GM18499 (cell line): ENCODE measurements around the gene XPR1.

ENCODE experiments used
- ATAC-seq: cut with Tn5 transposase; IDR thresholded peaks from one replicate; pipeline ENCODE4 v1.9.1; 2021; ENCODE audit warnings: moderate number of reproducible peaks; ENCODE audit not compliant: insufficient read depth, unreplicated experiment

Gene XPR1

DNA sequence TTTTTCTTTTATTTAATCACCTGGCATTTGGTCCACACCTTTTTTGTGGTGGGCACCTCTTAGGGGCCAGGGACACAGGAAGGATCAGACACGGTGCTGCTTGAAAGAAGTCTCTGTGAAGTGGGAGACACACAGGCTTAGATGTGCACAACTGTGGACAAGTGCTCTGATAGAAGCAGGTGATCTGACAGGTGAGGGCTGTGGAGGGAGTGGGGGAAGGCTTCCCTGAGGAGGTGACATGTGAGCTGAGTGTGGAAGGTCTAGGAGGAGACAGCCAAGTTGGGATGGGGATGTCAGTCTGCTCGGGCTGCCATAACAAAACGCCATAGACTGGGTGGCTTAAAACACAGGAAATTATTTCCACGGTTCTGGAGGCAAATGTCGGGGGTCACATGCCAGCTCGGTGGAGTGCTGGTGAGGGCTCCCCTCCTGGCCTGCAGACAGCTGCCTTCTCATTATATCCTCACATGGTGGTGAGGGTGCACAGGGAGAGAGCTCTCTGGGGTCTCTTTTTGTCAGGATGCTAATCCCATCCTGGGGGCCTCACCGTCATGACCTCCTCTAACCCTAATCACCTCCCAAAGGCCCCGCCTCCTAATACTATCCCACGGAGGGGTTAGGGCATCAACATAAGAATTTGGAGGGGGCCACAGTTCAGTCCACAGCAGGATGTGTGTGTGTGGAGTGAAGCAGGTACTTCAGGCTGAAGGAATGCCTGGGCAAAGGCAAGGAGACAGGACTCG lies 275.7 kb downstream of the XPR1 start:
- ATAC-seq: no peak

DNA sequence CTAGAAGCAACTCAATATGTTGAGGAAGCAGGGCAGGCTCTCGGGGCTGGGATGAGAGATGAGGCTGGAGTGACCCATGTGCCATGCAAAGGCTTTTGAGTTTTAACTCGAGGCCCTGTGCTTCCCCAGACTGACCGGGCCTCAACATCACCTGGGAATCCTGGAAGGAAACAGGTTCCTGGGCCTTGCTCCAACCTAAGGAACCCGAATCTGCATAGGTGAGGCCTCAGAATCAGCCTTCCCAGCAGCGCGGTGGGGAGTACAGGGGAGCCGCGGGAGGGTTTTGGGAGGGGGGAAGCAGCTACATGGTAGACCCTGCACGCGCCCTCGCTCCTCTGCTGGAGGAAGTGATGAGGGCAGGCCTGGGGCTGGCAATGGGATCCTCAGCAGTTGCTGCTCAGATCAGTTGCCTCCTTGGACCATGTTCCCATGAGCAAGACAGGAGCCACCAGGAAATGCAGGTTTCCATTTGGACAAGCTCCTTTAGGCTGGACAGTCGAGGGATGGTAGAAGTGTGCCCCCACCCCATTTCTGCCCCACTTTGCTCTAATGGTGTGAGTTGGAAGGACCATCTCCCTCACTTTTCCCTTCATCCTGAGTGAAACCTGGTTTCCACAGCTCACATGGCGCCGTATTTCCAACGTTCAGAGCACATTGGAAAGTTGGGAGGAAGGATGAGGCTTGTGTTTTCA lies 276.4 kb downstream of the XPR1 start:
- ATAC-seq: no peak

DNA sequence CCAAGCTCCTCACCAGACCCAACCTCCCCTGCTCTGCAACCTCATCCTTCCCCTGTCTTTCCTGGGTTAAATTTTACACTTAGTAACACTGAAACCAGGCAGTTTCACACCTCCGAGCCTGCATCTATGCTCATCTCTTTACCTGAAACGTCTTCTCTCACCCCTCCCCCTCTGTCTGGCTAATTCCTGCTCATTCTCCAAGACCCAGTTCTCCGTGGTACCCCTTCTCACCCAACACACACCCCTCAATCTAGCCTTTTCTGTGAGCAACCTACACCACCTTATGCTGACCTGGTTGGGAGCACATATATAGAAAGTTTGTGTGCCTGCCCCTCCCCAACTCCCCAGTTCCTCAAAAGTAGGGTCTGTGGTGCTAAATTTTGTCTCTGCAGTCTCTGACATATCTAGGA lies 277.2 kb downstream of the XPR1 start:
- ATAC-seq: peak; percentile 47

DNA sequence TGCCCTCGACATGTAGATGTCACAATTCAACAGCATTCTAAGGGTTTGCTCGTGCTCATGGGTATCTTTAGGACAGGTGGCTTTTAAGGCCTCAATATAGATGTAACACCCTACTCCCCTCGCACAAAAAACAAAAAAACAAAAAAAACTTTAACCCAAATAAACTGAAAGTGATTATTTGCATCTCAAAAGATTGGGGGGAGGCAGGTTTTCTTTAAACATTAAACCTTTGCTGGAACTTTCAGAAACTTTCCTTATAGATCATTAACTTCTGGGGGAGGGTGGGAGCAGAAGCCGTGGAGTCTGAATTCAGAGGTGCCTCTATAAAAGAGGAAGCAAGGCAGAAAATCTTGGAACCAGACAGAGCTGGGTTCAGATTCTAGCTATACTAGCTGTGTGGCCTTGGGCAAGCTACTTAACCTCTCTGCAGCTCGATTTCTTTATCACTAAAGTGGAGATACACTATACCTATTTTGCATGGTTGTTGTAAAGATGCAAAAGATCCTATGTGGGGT lies 277.7 kb downstream of the XPR1 start:
- ATAC-seq: peak; percentile 22

DNA sequence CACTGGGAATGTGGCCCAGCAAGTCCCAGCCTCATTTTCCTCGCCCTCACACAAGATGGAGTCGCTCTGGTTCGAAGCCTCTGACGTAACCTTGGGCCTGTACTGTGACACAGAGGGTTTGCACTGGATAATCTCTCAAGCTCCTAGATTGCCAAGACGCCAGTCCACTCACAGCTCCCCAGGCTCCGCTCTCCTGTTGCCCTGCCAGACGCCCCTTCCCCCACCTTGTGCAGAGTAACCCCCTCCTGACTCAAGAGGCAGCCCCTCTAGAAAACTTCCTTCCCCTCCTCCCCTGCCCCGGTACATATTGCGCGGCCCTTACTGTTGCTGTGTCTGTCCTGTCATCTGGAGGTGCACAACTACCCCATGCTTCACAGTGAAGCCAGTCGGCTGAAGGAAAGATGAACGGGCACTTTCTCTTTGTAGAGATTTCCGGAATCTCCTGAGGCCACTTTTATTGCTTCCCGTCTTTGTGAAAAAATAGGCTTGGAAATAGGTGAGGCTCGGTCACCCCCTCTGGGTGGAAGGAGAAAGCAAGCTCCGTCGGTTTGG lies 279.9 kb downstream of the XPR1 start:
- no peak for ATAC-seq

DNA sequence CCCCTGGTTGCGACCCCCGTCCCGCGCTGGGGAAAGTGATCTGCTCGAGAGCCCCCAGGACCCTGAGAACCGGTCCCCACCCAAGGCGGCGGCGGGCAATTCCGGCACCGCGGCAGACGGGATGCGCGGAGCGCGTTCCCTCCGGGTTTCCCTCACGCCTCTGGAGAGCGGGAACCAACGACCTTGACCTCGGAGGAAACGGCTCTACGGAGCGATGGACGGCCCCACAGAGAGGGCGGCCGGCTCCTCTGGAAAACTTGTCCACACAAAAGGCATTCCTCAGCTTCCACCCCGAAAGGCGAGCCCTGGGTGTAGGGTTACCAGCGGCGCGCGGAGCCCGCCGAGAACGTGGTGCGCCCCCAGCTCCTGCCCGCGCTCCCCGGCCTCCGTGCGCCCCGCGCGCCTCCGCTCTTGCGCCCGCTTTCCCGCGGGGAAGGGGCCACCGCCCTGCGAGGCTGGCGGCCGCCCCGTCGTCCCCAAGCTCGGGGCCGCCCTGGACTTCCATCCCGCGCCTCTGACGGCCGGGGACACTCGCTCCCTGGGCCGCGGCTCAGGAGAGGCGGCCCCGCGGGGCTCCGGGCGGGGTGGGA lies 280.5 kb downstream of the XPR1 start:
- no peak for ATAC-seq

DNA sequence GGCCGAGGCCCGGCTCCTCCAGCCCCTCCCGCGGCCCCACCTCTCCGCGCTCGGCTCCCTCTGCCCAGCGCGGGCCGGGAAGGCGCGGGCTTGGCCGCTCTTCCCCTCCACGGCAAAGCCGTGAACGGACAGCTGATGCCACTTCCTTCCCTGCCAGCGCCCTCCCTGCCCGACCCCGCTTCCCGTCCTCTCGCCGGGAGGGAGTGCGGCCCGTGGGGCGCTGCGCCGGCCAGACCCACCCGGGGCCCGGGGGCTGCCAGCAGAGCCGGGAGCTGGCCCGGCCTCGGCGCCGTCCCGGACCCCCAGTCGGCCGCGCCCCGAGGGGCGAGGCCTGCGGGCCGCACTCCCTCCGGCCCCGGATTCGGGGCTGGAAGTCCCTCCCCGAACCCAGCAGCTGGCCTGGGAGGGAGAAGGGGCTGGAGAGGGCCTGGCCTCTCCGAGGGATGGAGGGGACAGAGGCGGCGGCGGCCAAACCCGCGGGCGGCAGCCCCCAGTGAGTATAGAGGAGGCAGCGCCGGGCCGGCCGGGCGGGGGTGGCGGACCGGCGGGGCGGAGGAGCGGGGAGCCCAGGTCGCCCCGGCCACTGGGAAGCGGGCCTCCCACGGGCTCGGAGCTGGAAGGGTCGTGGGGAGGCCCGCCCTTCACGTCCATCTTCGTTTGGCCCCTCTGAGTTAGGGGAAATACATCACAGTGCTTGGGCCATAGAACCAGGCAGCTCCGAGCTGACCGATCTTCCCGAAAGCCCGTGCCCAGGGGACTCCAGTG lies 281.2 kb downstream of the XPR1 start, which contains the start of gene KIAA1614:
TSS of gene KIAA1614 (plus strand) at position 97 of the 765 bp plus-strand sequence. CDS start at position 444, 347 bp downstream.
- no peak for ATAC-seq

DNA sequence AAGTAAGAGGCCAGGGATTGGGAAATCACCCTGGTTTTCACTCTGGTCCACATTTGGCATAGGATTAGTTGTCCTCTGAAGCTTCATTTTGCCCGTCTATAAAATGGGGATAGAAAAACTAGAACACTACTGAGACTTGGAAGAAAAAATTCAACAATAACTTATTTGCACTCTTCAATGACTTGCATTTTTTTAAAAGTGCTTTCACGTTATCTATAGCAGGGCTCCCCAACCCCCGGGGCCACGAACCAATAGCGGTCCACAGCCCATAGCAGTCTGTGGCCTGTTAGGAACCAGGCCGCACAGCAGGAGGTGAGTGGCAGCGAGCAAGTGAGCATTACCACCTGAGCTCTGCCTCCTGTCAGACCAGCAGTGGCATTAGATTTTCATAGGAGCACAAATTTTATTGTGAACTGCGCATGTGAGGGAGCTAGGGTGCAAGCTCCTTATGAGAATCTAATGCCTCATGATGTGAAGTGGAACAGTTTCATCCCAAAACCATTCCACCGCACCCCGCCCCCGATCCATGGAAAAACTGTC lies 283.7 kb downstream of the XPR1 start:
- ATAC-seq: no peak

DNA sequence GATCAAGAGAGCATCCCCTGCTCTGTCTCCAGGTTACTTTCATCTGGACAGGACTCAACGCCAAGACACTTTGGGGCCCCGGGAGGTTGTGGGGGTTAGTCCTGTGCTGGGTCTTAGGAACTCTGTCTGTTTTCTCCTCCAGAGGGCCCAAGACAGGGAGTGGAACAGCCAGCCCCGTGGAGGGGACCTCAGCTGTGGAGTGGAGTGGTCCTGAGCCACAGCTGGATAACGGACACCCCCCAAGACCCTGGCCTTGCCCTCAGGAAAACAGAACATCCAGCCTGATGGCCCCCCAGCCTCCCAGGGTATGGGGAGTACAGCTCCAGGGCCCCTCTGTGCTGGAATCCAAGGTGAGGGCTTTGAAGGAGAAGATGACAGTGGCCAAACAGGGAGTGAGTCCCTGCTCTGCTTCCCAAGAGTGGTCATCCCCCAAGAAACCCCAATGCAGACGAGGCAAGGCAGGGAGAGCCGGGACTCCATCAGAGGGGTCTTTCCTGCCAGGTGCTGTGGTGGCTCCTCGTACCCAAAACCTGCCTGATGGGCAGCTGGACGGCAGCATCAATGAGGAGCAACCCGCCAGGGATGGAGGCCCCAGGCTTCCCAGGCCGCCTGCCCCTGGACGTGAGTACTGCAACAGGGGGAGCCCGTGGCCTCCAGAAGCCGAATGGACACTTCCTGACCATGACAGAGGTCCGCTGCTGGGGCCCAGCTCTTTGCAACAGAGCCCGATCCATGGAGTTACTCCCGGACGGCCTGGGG lies 284.4 kb downstream of the XPR1 start:
- ATAC-seq: no peak

DNA sequence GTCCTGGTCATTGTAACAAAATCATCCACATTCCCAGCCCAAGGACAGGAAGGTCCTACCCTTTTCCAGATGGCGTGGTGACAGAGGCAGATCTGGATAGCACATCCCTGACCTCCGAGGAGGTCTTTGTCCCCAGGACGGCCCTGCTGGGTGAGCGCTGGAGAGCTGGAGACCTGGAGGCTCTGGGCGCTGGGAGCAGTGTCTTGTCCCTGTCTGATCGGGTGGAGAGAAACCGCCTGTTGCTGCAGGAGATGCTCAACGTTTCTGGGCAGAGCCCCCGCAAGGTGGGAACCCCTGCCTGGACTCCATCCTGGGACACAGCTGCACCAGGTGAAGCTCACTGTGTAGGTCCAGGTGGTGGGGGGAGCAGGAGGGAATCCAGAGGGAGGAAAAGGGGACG lies 284.9 kb downstream of the XPR1 start:
- ATAC-seq: no peak

DNA sequence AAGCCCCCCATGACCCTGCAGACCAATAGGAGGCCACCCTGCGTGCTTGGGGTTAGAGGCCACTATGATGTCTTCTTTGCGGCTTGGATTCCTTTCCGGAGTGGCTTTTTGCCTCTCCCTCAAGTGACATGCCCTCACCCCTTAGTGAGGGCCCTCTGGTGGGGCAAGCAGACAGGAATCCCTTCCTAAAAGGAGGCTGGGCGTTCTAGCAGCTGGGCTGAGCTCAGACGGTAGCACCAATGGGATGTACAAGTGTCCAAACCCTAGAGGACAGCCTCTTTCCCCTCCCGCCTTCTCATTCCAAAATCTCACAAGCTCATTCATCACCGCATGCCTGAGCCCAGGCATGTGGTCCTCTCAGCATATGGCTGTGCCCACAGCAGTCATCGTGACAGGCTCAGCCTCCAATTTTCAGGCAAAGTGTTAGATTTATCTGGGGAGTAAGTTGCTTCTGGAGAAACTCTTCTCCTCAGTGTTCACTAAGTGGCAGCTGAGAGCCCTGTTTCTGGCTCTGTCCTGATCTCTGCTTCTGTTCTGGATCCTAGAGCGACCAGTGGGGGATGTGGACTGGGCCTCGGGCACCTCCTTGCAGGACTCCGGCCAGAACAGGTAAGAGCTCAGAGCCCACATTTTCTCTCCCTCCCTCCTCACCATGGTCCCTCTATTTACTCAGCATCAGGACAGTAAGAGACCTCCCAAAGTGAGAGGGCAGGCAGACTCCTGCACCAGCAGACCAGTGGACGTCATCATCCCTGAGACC lies 285.7 kb downstream of the XPR1 start:
- ATAC-seq: no peak

DNA sequence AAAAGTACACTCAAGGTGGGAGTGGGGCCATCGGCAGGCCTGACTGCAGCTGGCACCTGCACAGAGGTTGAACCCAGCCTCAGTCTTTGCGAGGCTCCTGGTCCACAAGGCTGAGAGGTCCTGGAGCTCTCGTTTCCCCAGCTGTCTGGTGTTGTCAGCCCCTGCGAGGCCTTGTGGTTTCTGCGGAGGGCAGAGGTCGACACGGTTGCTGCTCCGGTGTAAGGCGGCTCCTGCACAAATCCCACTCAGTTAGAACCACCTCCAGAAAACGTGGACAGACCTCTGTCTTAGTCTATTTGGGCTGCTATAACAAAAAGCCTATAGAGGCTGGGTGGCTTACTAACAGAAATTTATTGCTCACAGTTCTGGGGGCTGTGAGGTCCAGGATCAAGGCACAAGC lies 286.7 kb downstream of the XPR1 start:
- ATAC-seq: no peak

DNA sequence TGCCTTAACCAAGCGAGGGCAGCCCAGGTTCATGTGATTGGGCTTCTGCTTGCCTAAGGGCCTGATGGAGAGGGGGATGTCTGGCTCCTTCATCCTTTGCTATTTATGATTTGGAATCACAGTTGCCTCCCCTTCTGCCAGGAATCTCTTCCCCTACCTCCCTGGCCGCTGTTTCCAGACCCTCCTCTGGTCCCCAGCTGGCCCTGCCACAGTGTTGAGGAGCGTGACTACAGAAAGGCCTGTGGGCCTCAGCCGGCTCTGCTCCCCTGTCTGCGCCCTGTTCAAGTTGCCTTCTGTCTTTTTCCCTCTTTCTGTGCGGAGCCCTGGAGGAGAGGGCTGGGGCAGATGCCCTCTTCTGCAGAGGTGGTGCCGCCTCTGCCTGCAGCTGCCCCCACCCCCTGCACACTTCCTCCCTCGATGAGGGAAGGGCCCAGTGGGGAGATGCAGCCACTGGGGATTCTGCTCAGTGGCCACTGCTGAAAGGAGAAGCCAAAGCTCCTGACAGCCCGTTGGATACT lies 287.4 kb downstream of the XPR1 start:
- ATAC-seq: no peak

DNA sequence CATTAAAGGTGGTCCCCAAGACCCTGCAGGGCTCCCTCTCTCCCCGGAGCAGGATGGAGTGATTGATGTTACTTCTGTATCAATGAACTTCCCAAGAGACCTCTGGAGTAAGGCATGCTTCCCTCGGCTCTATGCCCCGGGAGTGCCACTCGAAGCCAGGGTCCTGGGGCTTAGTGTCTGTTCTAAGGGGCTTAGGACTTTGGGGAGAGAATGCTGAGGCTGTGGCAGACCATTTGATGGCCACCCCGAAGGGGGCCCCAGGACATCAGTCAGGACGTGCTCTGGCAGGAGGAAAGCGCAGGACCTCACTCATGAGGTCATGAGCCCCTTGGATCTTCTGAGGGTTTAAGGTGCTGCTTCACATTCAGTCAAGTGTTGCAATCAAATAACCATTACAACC lies 288.4 kb downstream of the XPR1 start:
- ATAC-seq: no peak

DNA sequence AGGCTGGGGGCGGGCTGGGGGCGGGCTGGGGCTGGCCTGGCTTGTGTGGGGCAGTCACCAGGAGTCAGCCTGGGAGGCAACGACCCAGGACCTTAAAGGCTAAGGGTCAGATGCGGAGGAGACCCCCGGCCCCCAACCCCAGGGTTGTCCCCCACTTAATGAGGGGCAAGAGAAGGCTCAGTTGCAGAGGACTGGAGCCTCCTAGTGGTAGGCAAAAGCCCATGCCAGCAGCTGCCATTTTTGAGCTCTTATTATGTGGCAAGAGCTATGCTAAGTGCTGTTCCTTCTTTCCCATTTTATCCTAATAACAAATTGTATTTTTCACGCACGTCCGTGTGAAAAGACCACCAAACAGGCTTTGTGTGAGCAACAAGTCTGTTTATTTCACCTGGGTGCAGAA lies 288.9 kb downstream of the XPR1 start:
- ATAC-seq: no peak

DNA sequence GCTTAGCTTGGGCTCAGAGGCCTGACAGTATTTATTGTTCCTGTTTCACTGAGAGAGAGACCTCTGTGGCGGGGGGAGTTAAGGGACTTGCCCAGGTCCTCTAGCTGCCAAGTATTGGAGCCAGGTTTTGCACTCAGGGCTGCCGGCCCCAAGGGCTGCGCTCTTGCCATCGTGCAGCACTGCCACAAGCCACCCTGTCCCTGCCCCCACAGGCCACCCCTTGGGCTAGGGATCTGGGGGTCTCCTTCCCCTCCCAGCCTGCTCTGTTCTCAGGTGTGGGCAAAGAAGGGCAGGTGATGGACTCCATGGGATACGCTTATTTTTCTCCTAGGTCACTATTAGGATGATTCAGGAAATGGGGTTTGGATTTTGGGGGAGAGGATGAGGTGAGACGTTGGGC lies 289.6 kb downstream of the XPR1 start:
- no peak for ATAC-seq

DNA sequence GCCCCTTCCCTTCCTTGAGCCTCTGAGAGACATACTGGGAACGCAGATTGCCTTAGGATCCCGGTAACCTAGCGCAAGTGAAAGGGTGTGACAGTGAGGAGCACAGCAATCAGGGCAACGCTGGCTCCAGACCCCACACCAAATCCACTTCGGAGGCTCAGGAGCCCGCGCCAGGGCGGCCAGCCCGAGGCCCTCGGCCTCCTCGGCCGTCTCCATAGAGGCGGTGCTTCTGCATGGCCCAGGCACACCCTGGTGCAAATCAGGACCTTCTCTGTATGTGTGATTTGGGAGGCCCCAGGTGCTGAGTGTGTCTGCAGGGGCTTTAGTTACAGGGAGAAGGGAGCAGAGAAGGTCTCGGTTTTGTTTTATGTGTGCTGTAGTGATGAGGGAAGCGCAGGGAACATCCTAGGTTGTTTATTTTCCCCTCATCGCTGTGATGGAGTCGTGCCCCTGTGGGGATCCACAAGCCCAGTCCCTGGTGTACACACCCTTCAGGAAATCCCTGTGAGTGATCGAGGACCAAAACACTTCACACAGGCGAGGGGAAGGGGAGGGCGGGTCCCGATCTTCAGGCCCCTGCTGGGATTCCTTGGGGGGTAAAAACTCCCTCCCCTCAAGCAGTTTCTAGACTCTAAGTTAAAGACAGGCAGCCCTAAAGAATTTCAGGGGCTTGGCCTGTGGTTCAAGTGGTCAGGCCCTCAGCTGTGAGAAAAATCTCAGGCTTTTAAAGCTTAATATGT lies 290.2 kb downstream of the XPR1 start:
- ATAC-seq: no peak

DNA sequence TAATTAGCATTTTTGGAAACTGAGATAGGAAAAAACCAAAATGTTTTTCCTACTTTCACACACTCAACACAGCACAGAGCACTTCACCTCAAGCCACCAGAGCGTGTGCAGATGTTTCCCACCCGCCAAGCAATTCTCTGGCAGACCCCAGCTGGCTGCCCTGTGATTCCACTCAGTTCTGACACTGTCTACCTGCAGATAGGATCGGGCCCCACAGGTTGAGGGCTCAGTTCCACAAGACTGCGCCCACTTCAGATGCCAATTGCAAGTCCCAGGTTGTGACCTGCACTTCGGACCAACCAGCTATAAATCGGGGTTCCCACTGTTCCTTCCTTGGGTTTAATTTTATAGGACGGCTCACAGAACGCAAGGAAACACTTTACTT lies 290.8 kb downstream of the XPR1 start:
- no peak for ATAC-seq
